GM23338 (cell line): ENCODE results near the gene OSBPL6. TPM values are rescaled to one million over a fixed set of nuclear protein-coding genes. Genes with fewer than 3 reads are reported as not detected.

Source experiments
- ATAC-seq: fragments of 200-7000 bp; cut with Tn5 transposase; 3 replicates; pipeline ENCODE4 v1.9.1; 2020
- DNase-seq: peaks from one replicate; pipeline ENCODE4 v3.0.0-alpha.2; 2015; ENCODE audit warnings: low spot score
- H2AFZ ChIP-seq: fragments of 200-600 bp; sonication (generic); 2 replicates; pipeline ENCODE4 v1.8.0; 2016; ENCODE audit warnings: antibody characterized with exemption, mild to moderate bottlenecking, moderate library complexity
- H3F3A ChIP-seq: fragments of 200-600 bp; sonication (generic); replicated peaks from 2 replicates; pipeline ENCODE4 v1.8.0; 2017; ENCODE audit warnings: antibody characterized with exemption, mixed run types, low read depth
- H3K27ac ChIP-seq: fragments of 200-600 bp; sonication (generic); 2 replicates; pipeline ENCODE4 v1.6.1; 2016; ENCODE audit warnings: low read depth
- H3K27me3 ChIP-seq: fragments of 200-600 bp; sonication (generic); 2 replicates; pipeline ENCODE4 v1.8.0; 2016; ENCODE audit warnings: mild to moderate bottlenecking, mixed run types, moderate library complexity; ENCODE audit not compliant: insufficient read depth
- H3K36me3 ChIP-seq: fragments of 200-600 bp; sonication (generic); 2 replicates; pipeline ENCODE4 v1.8.0; 2016; ENCODE audit warnings: mild to moderate bottlenecking; ENCODE audit not compliant: insufficient read depth
- H3K4me1 ChIP-seq: fragments of 200-600 bp; sonication (generic); 2 replicates; pipeline ENCODE4 v1.8.0; 2016; ENCODE audit warnings: mild to moderate bottlenecking, moderate library complexity; ENCODE audit not compliant: insufficient read depth
- H3K4me2 ChIP-seq: fragments of 200-600 bp; sonication (generic); 2 replicates; pipeline ENCODE4 v1.7.1; 2017; ENCODE audit warnings: mixed run types
- H3K4me3 ChIP-seq: fragments of 200-600 bp; sonication (generic); 2 replicates; pipeline ENCODE4 v1.6.1; 2016; ENCODE audit warnings: mixed run types
- H3K79me2 ChIP-seq: fragments of 200-600 bp; sonication (generic); replicated peaks from 2 replicates; pipeline ENCODE4 v1.8.0; 2017; ENCODE audit warnings: mild to moderate bottlenecking; ENCODE audit not compliant: insufficient read depth
- H3K9me2 ChIP-seq: fragments of 200-600 bp; sonication (generic); 2 replicates; pipeline ENCODE4 v1.8.0; 2017; ENCODE audit not compliant: insufficient read depth
- H4K20me1 ChIP-seq: fragments of 200-600 bp; sonication (generic); replicated peaks from 2 replicates; pipeline ENCODE4 v1.8.0; 2017; ENCODE audit warnings: mild to moderate bottlenecking; ENCODE audit not compliant: insufficient read depth
- H3K27ac Mint-ChIP-seq: 2 replicates; pipeline ENCODE4 v1.8.0; 2020; ENCODE audit warnings: inconsistent platforms, mild to moderate bottlenecking, moderate library complexity, mixed read lengths
- H3K27me3 Mint-ChIP-seq: 3 replicates; pipeline ENCODE4 v1.8.0; 2022; ENCODE audit warnings: low read depth, mild to moderate bottlenecking, moderate library complexity, mixed read lengths, inconsistent platforms; ENCODE audit not compliant: insufficient read depth, poor library complexity
- H3K36me3 Mint-ChIP-seq: 3 replicates; pipeline ENCODE4 v1.8.0; 2021; ENCODE audit warnings: low read depth, mild to moderate bottlenecking, inconsistent platforms, moderate library complexity, mixed read lengths
- H3K4me1 Mint-ChIP-seq: 3 replicates; pipeline ENCODE4 v1.8.0; 2020; ENCODE audit warnings: mild to moderate bottlenecking, inconsistent platforms, mixed read lengths
- H3K4me3 Mint-ChIP-seq: 3 replicates; pipeline ENCODE4 v1.8.0; 2021; ENCODE audit warnings: moderate library complexity, mild to moderate bottlenecking, inconsistent platforms, mixed read lengths
- H3K9me3 Mint-ChIP-seq: 3 replicates; pipeline ENCODE4 v1.8.0; 2020; ENCODE audit warnings: moderate library complexity, mild to moderate bottlenecking, inconsistent platforms, mixed read lengths
- CREB1 ChIP-seq: fragments of 250-450 bp; sonication (Bioruptor Pico); IDR thresholded peaks from 2 replicates; pipeline ENCODE4 v1.5.0; 2020; ENCODE audit warnings: low read depth, mild to moderate bottlenecking, moderate library complexity
- EZH2 ChIP-seq: fragments of 200-600 bp; sonication (generic); IDR thresholded peaks from one replicate; pipeline ENCODE4 v1.8.0; 2017; ENCODE audit warnings: antibody characterized with exemption, mild to moderate bottlenecking, low read depth; ENCODE audit not compliant: unreplicated experiment
- EZH2phosphoT487 ChIP-seq: fragments of 200-600 bp; sonication (generic); IDR thresholded peaks from one replicate; pipeline ENCODE4 v1.8.1; 2018; ENCODE audit warnings: antibody characterized with exemption; ENCODE audit not compliant: unreplicated experiment
- JUNB ChIP-seq: IDR thresholded peaks from one replicate; pipeline ENCODE4 v1.6.1; 2016; ENCODE audit warnings: antibody characterized with exemption; ENCODE audit not compliant: unreplicated experiment
- NANOG ChIP-seq: IDR thresholded peaks from 2 replicates; pipeline ENCODE4 v1.6.1; 2016; ENCODE audit warnings: antibody characterized with exemption, borderline replicate concordance
- POLR2AphosphoS5 ChIP-seq: IDR thresholded peaks from 2 replicates; pipeline ENCODE4 v1.6.1; 2016; ENCODE audit warnings: antibody characterized with exemption, low read depth
- STAT1 ChIP-seq: IDR thresholded peaks from one replicate; pipeline ENCODE4 v1.6.1; 2016; ENCODE audit warnings: antibody characterized with exemption; ENCODE audit not compliant: unreplicated experiment
- ZNF114 ChIP-seq: fragments of 250-450 bp; sonication (Bioruptor Pico); IDR thresholded peaks from 2 replicates; pipeline ENCODE4 v1.5.0; 2020; ENCODE audit warnings: mild to moderate bottlenecking, moderate library complexity
- ZNF331 ChIP-seq: fragments of 250-450 bp; sonication (Bioruptor Pico); IDR thresholded peaks from 2 replicates; pipeline ENCODE4 v1.5.0; 2020; ENCODE audit warnings: low read depth, mild to moderate bottlenecking, moderate library complexity
- polyA plus RNA-seq: library from polyadenylated mRNA; unstranded; fragments of >200 nt; fragmentation: Nextera tagmentation; extraction: Ambion mirVana; gene quantifications from 2 replicates; pipeline ENCODE4 v1.2.1, GENCODE V29; 2016
- total RNA-seq: library from RNA; depleted of rRNA; stranded (reverse); fragments of >200 nt; shearing (Covaris generic); gene quantifications from 2 replicates; pipeline ENCODE4 v1.2.3, GENCODE V29; 2014
- TF ChIP-seq, protein P1 (sequence below), 2 experiments: fragments of 200-600 bp in 1 of 2; sonication (generic) in 1 of 2; conservative IDR thresholded peaks; 2 replicates each; pipeline versions ENCODE4 v1.5.1 to v1.6.1; 2016 to 2017; ENCODE audit warnings: antibody characterized with exemption in 2 of 2, low read depth in 2 of 2, mild to moderate bottlenecking in 2 of 2, moderate library complexity in 1 of 2
- TF ChIP-seq, protein P2 (sequence below): IDR thresholded peaks from one replicate; pipeline ENCODE4 v1.6.1; 2018; ENCODE audit warnings: antibody characterized with exemption; ENCODE audit not compliant: unreplicated experiment
- TF ChIP-seq, protein P3 (sequence below): IDR thresholded peaks from 2 replicates; pipeline ENCODE4 v1.6.1; 2016; ENCODE audit warnings: antibody characterized with exemption
- TF ChIP-seq, protein P4 (sequence below): fragments of 250-450 bp; sonication (Bioruptor Pico); IDR thresholded peaks from 2 replicates; pipeline ENCODE4 v1.5.0; 2020; ENCODE audit warnings: mild to moderate bottlenecking, moderate library complexity

Gene OSBPL6
- total and polyA plus RNA-seq, 2 experiments from 2014 or later: 6.0 to 8.5 TPM

DNA sequence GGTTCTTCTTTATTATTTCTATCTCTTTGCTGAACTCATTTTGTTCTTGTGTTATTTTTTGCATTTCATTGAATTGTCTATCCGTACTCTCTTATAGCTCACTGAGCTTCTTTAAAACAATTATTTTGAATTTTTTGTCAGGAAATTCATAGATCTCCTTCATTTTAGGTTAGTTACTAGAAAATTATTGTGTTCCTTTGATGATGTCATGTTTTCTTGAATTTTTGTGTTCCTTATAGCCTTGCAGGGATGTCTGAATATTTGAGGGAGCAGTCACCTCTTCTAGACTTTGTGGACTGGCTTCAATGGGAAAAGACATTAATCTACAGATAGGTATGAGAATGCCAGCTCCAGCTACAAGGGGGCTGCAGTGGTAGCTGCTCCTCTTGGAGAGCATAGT, 20.7 kb upstream of the OSBPL6 start:
- H2AFZ ChIP-seq: no peak overlapping the region
- H3K36me3 ChIP-seq: no peaks in the 10 kb centered on the region
- H4K20me1 ChIP-seq: no peaks in the 10 kb centered on the region
- TF ChIP-seq EZH2phosphoT487: no peak
- no peak for TF ChIP-seq JUNB
- no peak for TF ChIP-seq EZH2
- TF ChIP-seq, protein P1, sequence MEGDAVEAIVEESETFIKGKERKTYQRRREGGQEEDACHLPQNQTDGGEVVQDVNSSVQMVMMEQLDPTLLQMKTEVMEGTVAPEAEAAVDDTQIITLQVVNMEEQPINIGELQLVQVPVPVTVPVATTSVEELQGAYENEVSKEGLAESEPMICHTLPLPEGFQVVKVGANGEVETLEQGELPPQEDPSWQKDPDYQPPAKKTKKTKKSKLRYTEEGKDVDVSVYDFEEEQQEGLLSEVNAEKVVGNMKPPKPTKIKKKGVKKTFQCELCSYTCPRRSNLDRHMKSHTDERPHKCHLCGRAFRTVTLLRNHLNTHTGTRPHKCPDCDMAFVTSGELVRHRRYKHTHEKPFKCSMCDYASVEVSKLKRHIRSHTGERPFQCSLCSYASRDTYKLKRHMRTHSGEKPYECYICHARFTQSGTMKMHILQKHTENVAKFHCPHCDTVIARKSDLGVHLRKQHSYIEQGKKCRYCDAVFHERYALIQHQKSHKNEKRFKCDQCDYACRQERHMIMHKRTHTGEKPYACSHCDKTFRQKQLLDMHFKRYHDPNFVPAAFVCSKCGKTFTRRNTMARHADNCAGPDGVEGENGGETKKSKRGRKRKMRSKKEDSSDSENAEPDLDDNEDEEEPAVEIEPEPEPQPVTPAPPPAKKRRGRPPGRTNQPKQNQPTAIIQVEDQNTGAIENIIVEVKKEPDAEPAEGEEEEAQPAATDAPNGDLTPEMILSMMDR (conservative IDR thresholded peaks at IDR 0.05; ENCODE audit: low read depth in 2 of 2): no peak
- TF ChIP-seq STAT1: no peak
- TF ChIP-seq, protein P2, sequence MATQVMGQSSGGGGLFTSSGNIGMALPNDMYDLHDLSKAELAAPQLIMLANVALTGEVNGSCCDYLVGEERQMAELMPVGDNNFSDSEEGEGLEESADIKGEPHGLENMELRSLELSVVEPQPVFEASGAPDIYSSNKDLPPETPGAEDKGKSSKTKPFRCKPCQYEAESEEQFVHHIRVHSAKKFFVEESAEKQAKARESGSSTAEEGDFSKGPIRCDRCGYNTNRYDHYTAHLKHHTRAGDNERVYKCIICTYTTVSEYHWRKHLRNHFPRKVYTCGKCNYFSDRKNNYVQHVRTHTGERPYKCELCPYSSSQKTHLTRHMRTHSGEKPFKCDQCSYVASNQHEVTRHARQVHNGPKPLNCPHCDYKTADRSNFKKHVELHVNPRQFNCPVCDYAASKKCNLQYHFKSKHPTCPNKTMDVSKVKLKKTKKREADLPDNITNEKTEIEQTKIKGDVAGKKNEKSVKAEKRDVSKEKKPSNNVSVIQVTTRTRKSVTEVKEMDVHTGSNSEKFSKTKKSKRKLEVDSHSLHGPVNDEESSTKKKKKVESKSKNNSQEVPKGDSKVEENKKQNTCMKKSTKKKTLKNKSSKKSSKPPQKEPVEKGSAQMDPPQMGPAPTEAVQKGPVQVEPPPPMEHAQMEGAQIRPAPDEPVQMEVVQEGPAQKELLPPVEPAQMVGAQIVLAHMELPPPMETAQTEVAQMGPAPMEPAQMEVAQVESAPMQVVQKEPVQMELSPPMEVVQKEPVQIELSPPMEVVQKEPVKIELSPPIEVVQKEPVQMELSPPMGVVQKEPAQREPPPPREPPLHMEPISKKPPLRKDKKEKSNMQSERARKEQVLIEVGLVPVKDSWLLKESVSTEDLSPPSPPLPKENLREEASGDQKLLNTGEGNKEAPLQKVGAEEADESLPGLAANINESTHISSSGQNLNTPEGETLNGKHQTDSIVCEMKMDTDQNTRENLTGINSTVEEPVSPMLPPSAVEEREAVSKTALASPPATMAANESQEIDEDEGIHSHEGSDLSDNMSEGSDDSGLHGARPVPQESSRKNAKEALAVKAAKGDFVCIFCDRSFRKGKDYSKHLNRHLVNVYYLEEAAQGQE: no peak
- no peak for TF ChIP-seq CREB1 (CRISPR knock-in tag)
- TF ChIP-seq NANOG: no peak
- TF ChIP-seq, protein P3, sequence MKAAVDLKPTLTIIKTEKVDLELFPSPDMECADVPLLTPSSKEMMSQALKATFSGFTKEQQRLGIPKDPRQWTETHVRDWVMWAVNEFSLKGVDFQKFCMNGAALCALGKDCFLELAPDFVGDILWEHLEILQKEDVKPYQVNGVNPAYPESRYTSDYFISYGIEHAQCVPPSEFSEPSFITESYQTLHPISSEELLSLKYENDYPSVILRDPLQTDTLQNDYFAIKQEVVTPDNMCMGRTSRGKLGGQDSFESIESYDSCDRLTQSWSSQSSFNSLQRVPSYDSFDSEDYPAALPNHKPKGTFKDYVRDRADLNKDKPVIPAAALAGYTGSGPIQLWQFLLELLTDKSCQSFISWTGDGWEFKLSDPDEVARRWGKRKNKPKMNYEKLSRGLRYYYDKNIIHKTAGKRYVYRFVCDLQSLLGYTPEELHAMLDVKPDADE: no peak
- TF ChIP-seq ZNF114: no peak
- TF ChIP-seq, protein P4, sequence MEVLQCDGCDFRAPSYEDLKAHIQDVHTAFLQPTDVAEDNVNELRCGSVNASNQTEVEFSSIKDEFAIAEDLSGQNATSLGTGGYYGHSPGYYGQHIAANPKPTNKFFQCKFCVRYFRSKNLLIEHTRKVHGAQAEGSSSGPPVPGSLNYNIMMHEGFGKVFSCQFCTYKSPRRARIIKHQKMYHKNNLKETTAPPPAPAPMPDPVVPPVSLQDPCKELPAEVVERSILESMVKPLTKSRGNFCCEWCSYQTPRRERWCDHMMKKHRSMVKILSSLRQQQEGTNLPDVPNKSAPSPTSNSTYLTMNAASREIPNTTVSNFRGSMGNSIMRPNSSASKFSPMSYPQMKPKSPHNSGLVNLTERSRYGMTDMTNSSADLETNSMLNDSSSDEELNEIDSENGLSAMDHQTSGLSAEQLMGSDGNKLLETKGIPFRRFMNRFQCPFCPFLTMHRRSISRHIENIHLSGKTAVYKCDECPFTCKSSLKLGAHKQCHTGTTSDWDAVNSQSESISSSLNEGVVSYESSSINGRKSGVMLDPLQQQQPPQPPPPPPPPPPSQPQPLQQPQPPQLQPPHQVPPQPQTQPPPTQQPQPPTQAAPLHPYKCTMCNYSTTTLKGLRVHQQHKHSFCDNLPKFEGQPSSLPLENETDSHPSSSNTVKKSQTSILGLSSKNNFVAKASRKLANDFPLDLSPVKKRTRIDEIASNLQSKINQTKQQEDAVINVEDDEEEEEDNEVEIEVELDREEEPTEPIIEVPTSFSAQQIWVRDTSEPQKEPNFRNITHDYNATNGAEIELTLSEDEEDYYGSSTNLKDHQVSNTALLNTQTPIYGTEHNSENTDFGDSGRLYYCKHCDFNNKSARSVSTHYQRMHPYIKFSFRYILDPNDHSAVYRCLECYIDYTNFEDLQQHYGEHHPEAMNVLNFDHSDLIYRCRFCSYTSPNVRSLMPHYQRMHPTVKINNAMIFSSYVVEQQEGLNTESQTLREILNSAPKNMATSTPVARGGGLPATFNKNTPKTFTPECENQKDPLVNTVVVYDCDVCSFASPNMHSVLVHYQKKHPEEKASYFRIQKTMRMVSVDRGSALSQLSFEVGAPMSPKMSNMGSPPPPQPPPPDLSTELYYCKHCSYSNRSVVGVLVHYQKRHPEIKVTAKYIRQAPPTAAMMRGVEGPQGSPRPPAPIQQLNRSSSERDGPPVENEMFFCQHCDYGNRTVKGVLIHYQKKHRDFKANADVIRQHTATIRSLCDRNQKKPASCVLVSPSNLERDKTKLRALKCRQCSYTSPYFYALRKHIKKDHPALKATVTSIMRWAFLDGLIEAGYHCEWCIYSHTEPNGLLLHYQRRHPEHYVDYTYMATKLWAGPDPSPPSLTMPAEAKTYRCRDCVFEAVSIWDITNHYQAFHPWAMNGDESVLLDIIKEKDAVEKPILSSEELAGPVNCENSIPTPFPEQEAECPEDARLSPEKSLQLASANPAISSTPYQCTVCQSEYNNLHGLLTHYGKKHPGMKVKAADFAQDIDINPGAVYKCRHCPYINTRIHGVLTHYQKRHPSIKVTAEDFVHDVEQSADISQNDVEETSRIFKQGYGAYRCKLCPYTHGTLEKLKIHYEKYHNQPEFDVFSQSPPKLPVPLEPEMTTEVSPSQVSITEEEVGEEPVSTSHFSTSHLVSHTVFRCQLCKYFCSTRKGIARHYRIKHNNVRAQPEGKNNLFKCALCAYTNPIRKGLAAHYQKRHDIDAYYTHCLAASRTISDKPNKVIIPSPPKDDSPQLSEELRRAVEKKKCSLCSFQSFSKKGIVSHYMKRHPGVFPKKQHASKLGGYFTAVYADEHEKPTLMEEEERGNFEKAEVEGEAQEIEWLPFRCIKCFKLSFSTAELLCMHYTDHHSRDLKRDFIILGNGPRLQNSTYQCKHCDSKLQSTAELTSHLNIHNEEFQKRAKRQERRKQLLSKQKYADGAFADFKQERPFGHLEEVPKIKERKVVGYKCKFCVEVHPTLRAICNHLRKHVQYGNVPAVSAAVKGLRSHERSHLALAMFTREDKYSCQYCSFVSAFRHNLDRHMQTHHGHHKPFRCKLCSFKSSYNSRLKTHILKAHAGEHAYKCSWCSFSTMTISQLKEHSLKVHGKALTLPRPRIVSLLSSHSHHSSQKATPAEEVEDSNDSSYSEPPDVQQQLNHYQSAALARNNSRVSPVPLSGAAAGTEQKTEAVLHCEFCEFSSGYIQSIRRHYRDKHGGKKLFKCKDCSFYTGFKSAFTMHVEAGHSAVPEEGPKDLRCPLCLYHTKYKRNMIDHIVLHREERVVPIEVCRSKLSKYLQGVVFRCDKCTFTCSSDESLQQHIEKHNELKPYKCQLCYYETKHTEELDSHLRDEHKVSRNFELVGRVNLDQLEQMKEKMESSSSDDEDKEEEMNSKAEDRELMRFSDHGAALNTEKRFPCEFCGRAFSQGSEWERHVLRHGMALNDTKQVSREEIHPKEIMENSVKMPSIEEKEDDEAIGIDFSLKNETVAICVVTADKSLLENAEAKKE (CRISPR knock-in tag): no peak
- no peak for TF ChIP-seq POLR2AphosphoS5
- TF ChIP-seq ZNF331: no peak
- Mint-ChIP-seq H3K27ac (no peak overlapping the region), H3K4me3 (no peak overlapping the region), H3K9me3 (no peaks in the 10 kb centered on the region; the same call in 2 of the 3 replicates), H3K36me3 (no peaks in the 10 kb centered on the region), H3K27me3 (no peaks in the 10 kb centered on the region), H3K4me1 (no peaks in the 10 kb centered on the region)
- H3K27me3 ChIP-seq: no peaks in the 10 kb centered on the region
- no peaks in the 10 kb centered on the region for H3K4me1 ChIP-seq
- no peak for DNase-seq
- H3K27ac ChIP-seq: no peak overlapping the region
- H3K4me2 ChIP-seq: no peak overlapping the region
- no peaks in the 10 kb centered on the region for H3F3A ChIP-seq
- H3K4me3 ChIP-seq: no peak overlapping the region
- H3K79me2 ChIP-seq: no peaks in the 10 kb centered on the region
- no peaks in the 10 kb centered on the region; the same call in 1 of the 2 replicates for H3K9me2 ChIP-seq
- no peak for ATAC-seq
